ENCODE results near the gene GPRIN1. TPM values are rescaled to one million over a fixed set of nuclear protein-coding genes. Genes with fewer than 3 reads are reported as not detected.
"Not testable (repeated sequence)": the region's sequence is repeated elsewhere in the genome, so short reads cannot be mapped to it uniquely, and the experiment has no call there.

GPRIN1 gene
- total RNA-seq, 1 donor from 2014 or later: 17.3 TPM

- H3K36me3 ChIP-seq (ENCODE audit: control insufficient read depth, insufficient read depth, low read length): no peaks in the 10 kb centered on the region
- no peak for TF ChIP-seq CTCF (IDR thresholded peaks at IDR 0.05; ENCODE audit: insufficient read depth, low read length, poor library complexity, severe bottlenecking)
- H3K4me3 ChIP-seq (ENCODE audit: low read depth, low read length): no peak overlapping the region
- no peaks in the 10 kb centered on the region for H3K27me3 ChIP-seq (ENCODE audit: control insufficient read depth, insufficient read depth, low read length)
- DNase-seq (ENCODE audit: low read depth): no peak
These were observed 16.6 kb downstream of the GPRIN1 start for GRCh38 chr5:176593273-176593869.

- no peaks in the 10 kb centered on the region for H3K27me3 ChIP-seq (ENCODE audit: control insufficient read depth, insufficient read depth, low read length)
- H3K36me3 ChIP-seq (ENCODE audit: control insufficient read depth, insufficient read depth, low read length): no peaks in the 10 kb centered on the region
- H3K4me3 ChIP-seq (ENCODE audit: low read depth, low read length): no peak overlapping the region
- TF ChIP-seq CTCF (IDR thresholded peaks at IDR 0.05; ENCODE audit: insufficient read depth, low read length, poor library complexity, severe bottlenecking): no peak
- DNase-seq (ENCODE audit: low read depth): no peak
These were observed 17.4 kb downstream of the GPRIN1 start for GRCh38 chr5:176592573-176592972.

GRCh38 chr5:176591667-176592066, 18.3 kb downstream of the GPRIN1 start:
- not testable (repeated sequence) for H3K27me3 ChIP-seq (ENCODE audit: control insufficient read depth, insufficient read depth, low read length); H3K36me3 ChIP-seq (ENCODE audit: control insufficient read depth, insufficient read depth, low read length); H3K4me3 ChIP-seq (ENCODE audit: low read depth, low read length); DNase-seq (ENCODE audit: low read depth)

GRCh38 chr5:176590035-176590717, 19.8 kb downstream of the GPRIN1 start:
- no peaks in the 10 kb centered on the region for H3K27me3 ChIP-seq (ENCODE audit: control insufficient read depth, insufficient read depth, low read length)
- H3K4me3 ChIP-seq (ENCODE audit: low read depth, low read length): no peak overlapping the region
- no peak for TF ChIP-seq CTCF (IDR thresholded peaks at IDR 0.05; ENCODE audit: insufficient read depth, low read length, poor library complexity, severe bottlenecking)
- no peak for DNase-seq (ENCODE audit: low read depth)
- H3K36me3 ChIP-seq (ENCODE audit: control insufficient read depth, insufficient read depth, low read length): no peaks in the 10 kb centered on the region

- Histone ChIP-seq H3K27me3 (ENCODE audit: control insufficient read depth, insufficient read depth, low read length) (no peaks in the 10 kb centered on the region), H3K36me3 (ENCODE audit: control insufficient read depth, insufficient read depth, low read length) (no peaks in the 10 kb centered on the region), H3K4me3 (ENCODE audit: low read depth, low read length) (no peak overlapping the region)
- TF ChIP-seq CTCF (IDR thresholded peaks at IDR 0.05; ENCODE audit: insufficient read depth, low read length, poor library complexity, severe bottlenecking): no peak
- no peak for DNase-seq (ENCODE audit: low read depth)
These were observed 20.8 kb downstream of the GPRIN1 start for GRCh38 chr5:176589039-176589769.

- H3K4me3 ChIP-seq (ENCODE audit: low read depth, low read length): no peak overlapping the region
- no peaks in the 10 kb centered on the region for H3K36me3 ChIP-seq (ENCODE audit: control insufficient read depth, insufficient read depth, low read length)
- no peak for DNase-seq (ENCODE audit: low read depth)
- H3K27me3 ChIP-seq (ENCODE audit: control insufficient read depth, insufficient read depth, low read length): no peaks in the 10 kb centered on the region
- TF ChIP-seq CTCF (IDR thresholded peaks at IDR 0.05; ENCODE audit: insufficient read depth, low read length, poor library complexity, severe bottlenecking): no peak
These were observed 21.7 kb downstream of the GPRIN1 start for GRCh38 chr5:176588297-176588696.

Measured in kidney epithelial cell (primary cell).